CD4-positive, alpha-beta T cell (primary cell): Measurements from ENCODE around the gene STRA6. TPM values are rescaled to one million over a fixed set of nuclear protein-coding genes. Genes with fewer than 3 reads are reported as not detected.

Source experiments
- ATAC-seq: fragments of 200-7000 bp; cut with Tn5 transposase; one replicate; pipeline ENCODE4 v1.10.0; 2022; ENCODE audit warnings: mild to moderate bottlenecking; ENCODE audit not compliant: poor library complexity
- CTCF ChIA-PET: fragments of 350-600 bp; sonication (Branson Sonifier 250); formaldehyde crosslinking; loops from one replicate; lab custom pipeline; 2021; ENCODE audit warnings: antibody characterized with exemption, inconsistent platforms; lab: Charles Lee
- POLR2A ChIA-PET: fragments of 350-600 bp; sonication (Branson Sonifier 250); formaldehyde crosslinking; loops from one replicate; lab custom pipeline; 2021; ENCODE audit warnings: antibody characterized with exemption, inconsistent platforms; lab: Charles Lee
- DNase-seq, 14 experiments: peaks; one replicate each; pipeline ENCODE4 v3.0.0-alpha.2; 2013 to 2020; ENCODE audit warnings: mixed read lengths in 2 of 14
- H3K27ac ChIP-seq, 2 donors: one replicate each; pipeline versions ENCODE4 v1.5.1 to v1.7.0; 2013; ENCODE audit warnings: low read length in 2 of 2, low read depth in 1 of 2, mild to moderate bottlenecking in 1 of 2
- H3K27me3 ChIP-seq, 2 experiments: 1 replicate in 1 of 2; 2 replicates in 1 of 2; pipeline versions ENCODE4 v1.6.1 to v1.7.0; 2013; ENCODE audit warnings: low read length in 2 of 2, control low read depth in 1 of 2, mild to moderate bottlenecking in 1 of 2, moderate library complexity in 1 of 2; ENCODE audit not compliant: insufficient read depth in 2 of 2, control insufficient read depth in 1 of 2
- H3K36me3 ChIP-seq: one replicate; pipeline ENCODE4 v1.6.1; 2013; ENCODE audit warnings: low read length, control low read depth; ENCODE audit not compliant: insufficient read depth
- H3K4me1 ChIP-seq: one replicate; pipeline ENCODE4 v1.6.1; 2013; ENCODE audit warnings: low read length, control low read depth; ENCODE audit not compliant: insufficient read depth
- H3K4me3 ChIP-seq: one replicate; pipeline ENCODE4 v1.5.1; 2013; ENCODE audit warnings: mild to moderate bottlenecking, low read length, moderate library complexity
- H3K9me3 ChIP-seq, 2 experiments: 1 replicate in 1 of 2; 2 replicates in 1 of 2; pipeline versions ENCODE4 v1.6.1 to v1.7.0; 2013; ENCODE audit warnings: low read length in 2 of 2, mild to moderate bottlenecking in 2 of 2, control low read depth in 1 of 2, moderate library complexity in 1 of 2; ENCODE audit not compliant: control insufficient read depth in 1 of 2, insufficient read depth in 1 of 2
- H3K27ac Mint-ChIP-seq: one replicate; pipeline ENCODE4 v1.8.0; 2020; ENCODE audit warnings: mixed read lengths
- H3K27me3 Mint-ChIP-seq: one replicate; pipeline ENCODE4 v1.8.0; 2021; ENCODE audit warnings: mixed read lengths
- H3K36me3 Mint-ChIP-seq: one replicate; pipeline ENCODE4 v1.8.0; 2021; ENCODE audit warnings: low read depth, mixed read lengths
- H3K4me1 Mint-ChIP-seq: one replicate; pipeline ENCODE4 v1.8.0; 2021; ENCODE audit warnings: low read depth, mixed read lengths
- H3K4me3 Mint-ChIP-seq: one replicate; pipeline ENCODE4 v1.8.0; 2020; ENCODE audit warnings: mild to moderate bottlenecking, mixed read lengths
- H3K9me3 Mint-ChIP-seq: one replicate; pipeline ENCODE4 v1.8.0; 2020; ENCODE audit warnings: mixed read lengths
- CTCF ChIP-seq: fragments of 200-600 bp; IDR thresholded peaks from one replicate; pipeline ENCODE4 v1.8.0; 2022; ENCODE audit warnings: antibody characterized with exemption, mild to moderate bottlenecking
- intact Hi-C, 2 experiments: fragments of 100-400 bp; cut with DNase I in 1 of 2; cut with micrococcal nuclease in 1 of 2; formaldehyde crosslinking; loops; one replicate each; pipeline versions ENCODE4 v1.15.1 to v1.9.0; 2023 to 2025; cut with DNase I, micrococcal nuclease
- polyA plus RNA-seq, 2 donors: library from polyadenylated mRNA; unstranded; fragments of 120-200 nt; gene quantifications; one replicate each; pipeline ENCODE4 v1.2.1, GENCODE V29; 2013
- total RNA-seq, 174 experiments: library from RNA in 2 of 174; stranded (reverse) in 2 of 174; gene quantifications; one replicate each; pipeline ENCODE4 v1.2.3 and lab custom pipeline; 2021 to 2026

Gene STRA6
- total RNA-seq (not detected), total RNA-seq (lab: John Stamatoyannopoulos, UW) (0 to 0.13 (median 0) reads per million in 172 experiments)
- not detected for polyA plus RNA-seq (2013, experiment 1 of 2)
- polyA plus RNA-seq (2013, experiment 2 of 2) = 0.05 TPM

GRCh38 chr15:74202452-74203401, at the start of gene STRA6:
STRA6 (minus strand) TSS chr15:74202787; CDS start chr15:74202267, 520 bp downstream.
- Histone ChIP-seq H3K27me3 (peaks cover 2 to 5% of the 10 kb centered on the region in 2 experiments), H3K9me3 (no peaks in the 10 kb centered on the region), H3K4me1 (no peaks in the 10 kb centered on the region), H3K27ac (no peak within 1 kb of the TSS), H3K4me3 (no peak within 1 kb of the TSS), H3K36me3 (no peaks in the 10 kb centered on the region)
- no peaks in the 10 kb centered on the region for H3K4me1 Mint-ChIP-seq
- H3K27ac Mint-ChIP-seq = no peak within 1 kb of the TSS
- no peak for TF ChIP-seq CTCF
- POLR2A ChIA-PET = interaction anchor here (0.6 kb wide), 1 partner anchor 112 kb away, joined by 3 read pairs; no protein-coding TSS in a partner anchor
- intact Hi-C loops = no loop called here
- CTCF ChIA-PET = no interaction called here
- no peaks in the 10 kb centered on the region for H3K9me3 Mint-ChIP-seq
- no peak within 1 kb of the TSS for H3K4me3 Mint-ChIP-seq
- DNase-seq = no peak
- peaks cover 9% of the 10 kb centered on the region for H3K27me3 Mint-ChIP-seq
- H3K36me3 Mint-ChIP-seq = no peaks in the 10 kb centered on the region
- no peak for ATAC-seq

GRCh38 chr15:74252291-74252690, 49.7 kb upstream of the STRA6 start:
- Mint-ChIP-seq H3K4me1 (no peaks in the 10 kb centered on the region), H3K27ac (no peak overlapping the region), H3K27me3 (peaks cover 9% of the 10 kb centered on the region), H3K9me3 (no peaks in the 10 kb centered on the region), H3K4me3 (no peak overlapping the region), H3K36me3 (no peaks in the 10 kb centered on the region)
- intact Hi-C loops = no loop called here
- H3K36me3 ChIP-seq = no peaks in the 10 kb centered on the region
- peaks cover 0 to 5% of the 10 kb centered on the region in 2 experiments for H3K9me3 ChIP-seq
- DNase-seq (no peak), ATAC-seq (no peak)
- H3K4me1 ChIP-seq = no peaks in the 10 kb centered on the region
- H3K4me3 ChIP-seq = no peak overlapping the region
- no peak for TF ChIP-seq CTCF
- H3K27me3 ChIP-seq = no peaks in the 10 kb centered on the region
- ChIA-PET CTCF (no interaction called here), POLR2A (no interaction called here)
- H3K27ac ChIP-seq = no peak overlapping the region

GRCh38 chr15:74251131-74251811, 48.7 kb upstream of the STRA6 start:
- no peak overlapping the region for H3K4me3 Mint-ChIP-seq

More at GRCh38 chr15:74251131-74251811, 48.7 kb upstream of the STRA6 start:
- Histone ChIP-seq H3K4me1 (no peaks in the 10 kb centered on the region), H3K9me3 (no peaks in the 10 kb centered on the region), H3K36me3 (no peaks in the 10 kb centered on the region), H3K27me3 (peaks cover 0 to 3% of the 10 kb centered on the region in 2 experiments), H3K4me3 (no peak overlapping the region), H3K27ac (no peak overlapping the region)
- H3K27me3 Mint-ChIP-seq = peaks cover 11% of the 10 kb centered on the region
- no peaks in the 10 kb centered on the region for H3K36me3 Mint-ChIP-seq
- H3K27ac Mint-ChIP-seq = no peak overlapping the region
- no peaks in the 10 kb centered on the region for H3K9me3 Mint-ChIP-seq
- ChIA-PET POLR2A (no interaction called here), CTCF (no interaction called here)
- H3K4me1 Mint-ChIP-seq = no peaks in the 10 kb centered on the region
- ATAC-seq (no peak), DNase-seq (no peak)
- intact Hi-C loops = no loop called here
- TF ChIP-seq CTCF = no peak
